Measurements from ENCODE around the gene HSCB.
"Not testable (repeated sequence)": the region's sequence is repeated elsewhere in the genome, so short reads cannot be mapped to it uniquely, and the experiment has no call there.

The HSCB gene, protein sequence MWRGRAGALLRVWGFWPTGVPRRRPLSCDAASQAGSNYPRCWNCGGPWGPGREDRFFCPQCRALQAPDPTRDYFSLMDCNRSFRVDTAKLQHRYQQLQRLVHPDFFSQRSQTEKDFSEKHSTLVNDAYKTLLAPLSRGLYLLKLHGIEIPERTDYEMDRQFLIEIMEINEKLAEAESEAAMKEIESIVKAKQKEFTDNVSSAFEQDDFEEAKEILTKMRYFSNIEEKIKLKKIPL

DNA sequence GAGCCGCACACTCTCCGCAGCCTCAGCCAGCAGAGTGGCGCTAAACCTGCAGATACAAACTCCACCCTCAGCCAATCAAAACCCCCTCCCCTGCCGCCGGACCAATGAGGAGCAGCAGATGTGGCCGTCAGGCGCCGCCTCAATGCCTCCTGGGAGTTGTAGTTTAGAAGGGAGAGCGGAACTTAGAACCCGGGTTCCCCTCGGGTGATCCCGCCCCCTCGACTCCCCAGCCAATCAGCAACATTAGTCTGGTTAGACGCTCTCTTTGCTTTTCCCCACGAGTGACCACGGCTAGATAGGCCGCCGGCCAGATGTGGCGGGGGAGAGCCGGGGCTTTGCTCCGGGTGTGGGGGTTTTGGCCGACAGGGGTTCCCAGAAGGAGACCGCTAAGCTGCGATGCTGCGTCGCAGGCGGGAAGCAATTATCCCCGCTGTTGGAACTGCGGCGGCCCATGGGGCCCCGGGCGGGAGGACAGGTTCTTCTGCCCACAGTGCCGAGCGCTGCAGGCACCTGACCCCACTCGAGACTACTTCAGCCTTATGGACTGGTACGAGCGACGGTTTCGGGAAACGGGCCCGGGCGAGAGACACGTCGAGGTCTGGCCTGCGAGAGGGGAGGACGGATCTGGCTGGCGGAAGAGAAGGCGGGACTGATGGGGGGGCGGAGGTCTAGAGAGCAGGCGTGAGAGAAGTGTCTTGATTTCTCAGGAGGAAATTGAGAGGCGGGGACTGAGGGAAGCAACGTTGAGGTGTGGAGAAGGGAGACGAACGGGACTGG is at the start of gene HSCB, which contains the start of gene CHEK2:
HSCB (plus strand) TSS at position 255 of the 777 bp plus-strand sequence; CDS start at position 312, 57 bp downstream.
CHEK2 (minus strand) TSS at position 36 of the 777 bp plus-strand sequence. CDS start 7,099 bp downstream, outside the sequence.
- peak within 1 kb of the TSS; percentile 92 for H3K4me3 ChIP-seq (replicated peaks; ENCODE audit: low read depth, low read length)
- H3K27me3 ChIP-seq (replicated peaks; ENCODE audit: control insufficient read depth, insufficient read depth, low read length) = no peaks in the 10 kb centered on the region
- DNase-seq (ENCODE audit: extremely low read depth, insufficient read length) = peak; percentile 96
- H3K36me3 ChIP-seq (ENCODE audit: control insufficient read depth, insufficient read depth, low read length) = peaks cover 5% of the 10 kb centered on the region
- TF ChIP-seq, protein P1, sequence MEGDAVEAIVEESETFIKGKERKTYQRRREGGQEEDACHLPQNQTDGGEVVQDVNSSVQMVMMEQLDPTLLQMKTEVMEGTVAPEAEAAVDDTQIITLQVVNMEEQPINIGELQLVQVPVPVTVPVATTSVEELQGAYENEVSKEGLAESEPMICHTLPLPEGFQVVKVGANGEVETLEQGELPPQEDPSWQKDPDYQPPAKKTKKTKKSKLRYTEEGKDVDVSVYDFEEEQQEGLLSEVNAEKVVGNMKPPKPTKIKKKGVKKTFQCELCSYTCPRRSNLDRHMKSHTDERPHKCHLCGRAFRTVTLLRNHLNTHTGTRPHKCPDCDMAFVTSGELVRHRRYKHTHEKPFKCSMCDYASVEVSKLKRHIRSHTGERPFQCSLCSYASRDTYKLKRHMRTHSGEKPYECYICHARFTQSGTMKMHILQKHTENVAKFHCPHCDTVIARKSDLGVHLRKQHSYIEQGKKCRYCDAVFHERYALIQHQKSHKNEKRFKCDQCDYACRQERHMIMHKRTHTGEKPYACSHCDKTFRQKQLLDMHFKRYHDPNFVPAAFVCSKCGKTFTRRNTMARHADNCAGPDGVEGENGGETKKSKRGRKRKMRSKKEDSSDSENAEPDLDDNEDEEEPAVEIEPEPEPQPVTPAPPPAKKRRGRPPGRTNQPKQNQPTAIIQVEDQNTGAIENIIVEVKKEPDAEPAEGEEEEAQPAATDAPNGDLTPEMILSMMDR (IDR thresholded peaks at IDR 0.05; ENCODE audit: insufficient read depth, low read length, poor library complexity, severe bottlenecking) = no peak

DNA sequence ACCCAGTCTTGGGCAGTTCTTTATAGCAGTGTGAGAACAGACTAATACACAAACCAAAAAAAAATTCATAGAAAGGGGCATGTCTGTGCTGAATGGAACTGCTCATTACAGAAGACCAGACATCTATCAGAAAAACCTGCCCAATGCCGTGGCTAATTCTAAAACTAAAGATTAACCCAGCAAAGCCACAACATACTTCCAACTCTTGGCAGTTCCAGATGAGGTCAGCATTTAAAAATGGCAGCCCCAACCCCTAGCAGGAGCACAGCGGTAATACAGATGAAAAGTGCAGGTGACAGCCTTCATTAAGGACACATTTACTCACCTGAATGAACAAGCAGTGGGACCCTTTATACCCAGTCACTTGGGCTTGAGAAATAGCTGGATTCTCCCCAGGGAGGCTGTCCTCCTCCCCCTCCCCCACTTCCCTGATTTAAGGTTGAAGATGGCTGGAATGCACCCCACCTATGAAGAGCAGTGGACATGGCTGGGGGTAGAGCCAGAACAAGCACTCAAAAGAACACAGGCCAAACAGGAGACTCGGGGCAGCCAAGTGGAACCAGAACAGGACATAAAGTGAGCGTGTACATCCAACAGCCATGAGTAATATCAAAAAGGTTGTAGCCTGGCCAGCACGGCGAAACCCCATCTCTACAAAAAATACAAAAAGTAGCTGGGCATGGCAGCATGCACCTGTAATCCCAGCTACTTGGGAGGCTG is 48.6 kb upstream of the HSCB start:
- not testable (repeated sequence) for H3K4me3 ChIP-seq (replicated peaks; ENCODE audit: low read depth, low read length); H3K27me3 ChIP-seq (replicated peaks; ENCODE audit: control insufficient read depth, insufficient read depth, low read length); DNase-seq (ENCODE audit: extremely low read depth, insufficient read length); H3K36me3 ChIP-seq (ENCODE audit: control insufficient read depth, insufficient read depth, low read length)

DNA sequence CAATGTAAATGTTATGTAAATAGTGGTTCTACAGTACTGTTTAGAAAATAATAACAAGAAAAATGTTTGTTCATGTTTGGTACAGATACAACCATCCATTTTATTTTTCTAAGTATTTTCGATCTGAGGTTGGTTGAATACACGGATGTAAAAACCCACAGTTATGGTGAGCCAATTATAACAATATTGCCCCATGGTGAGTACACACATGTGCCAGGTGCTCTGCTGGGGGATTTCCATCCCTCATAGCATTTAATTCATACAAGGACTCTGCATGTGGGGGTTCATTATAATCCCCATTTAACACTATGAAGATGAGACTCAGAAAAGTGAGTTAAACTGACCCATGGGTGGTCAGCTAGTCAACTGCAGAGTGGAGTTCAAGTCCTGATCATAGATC is 38.9 kb upstream of the HSCB start:
- DNase-seq (ENCODE audit: extremely low read depth, insufficient read length) = no peak
- TF ChIP-seq, protein P1 (IDR thresholded peaks at IDR 0.05; ENCODE audit: insufficient read depth, low read length, poor library complexity, severe bottlenecking) = no peak
- Histone ChIP-seq H3K4me3 (replicated peaks; ENCODE audit: low read depth, low read length) (no peak overlapping the region), H3K27me3 (replicated peaks; ENCODE audit: control insufficient read depth, insufficient read depth, low read length) (no peaks in the 10 kb centered on the region), H3K36me3 (ENCODE audit: control insufficient read depth, insufficient read depth, low read length) (peaks cover 1% of the 10 kb centered on the region; the same call in 1 of the 2 replicates)

DNA sequence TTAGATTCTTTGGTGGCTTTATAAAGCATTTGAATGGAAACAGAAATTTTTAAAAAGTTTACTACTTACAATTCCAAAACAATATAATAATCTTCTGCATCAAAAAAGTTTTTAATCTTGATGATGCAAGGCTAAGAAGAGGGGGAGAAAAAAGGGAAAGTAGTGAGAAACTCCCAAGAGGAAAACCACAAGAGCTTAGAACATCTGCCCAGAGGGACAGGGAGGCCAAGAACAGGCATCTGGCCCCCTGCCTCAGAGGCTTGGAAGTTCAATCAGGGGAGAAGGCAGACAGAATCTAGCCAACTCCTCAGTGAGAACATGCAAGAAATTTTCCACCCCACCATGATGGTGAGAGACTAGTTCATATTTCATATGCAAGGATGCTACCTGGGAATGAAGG is 38.4 kb upstream of the HSCB start:
- Histone ChIP-seq H3K4me3 (replicated peaks; ENCODE audit: low read depth, low read length) (no peak overlapping the region), H3K36me3 (ENCODE audit: control insufficient read depth, insufficient read depth, low read length) (peaks cover 1% of the 10 kb centered on the region; the same call in 1 of the 2 replicates), H3K27me3 (replicated peaks; ENCODE audit: control insufficient read depth, insufficient read depth, low read length) (no peaks in the 10 kb centered on the region)
- TF ChIP-seq, protein P1 (IDR thresholded peaks at IDR 0.05; ENCODE audit: insufficient read depth, low read length, poor library complexity, severe bottlenecking) = no peak
- DNase-seq (ENCODE audit: extremely low read depth, insufficient read length) = no peak

DNA sequence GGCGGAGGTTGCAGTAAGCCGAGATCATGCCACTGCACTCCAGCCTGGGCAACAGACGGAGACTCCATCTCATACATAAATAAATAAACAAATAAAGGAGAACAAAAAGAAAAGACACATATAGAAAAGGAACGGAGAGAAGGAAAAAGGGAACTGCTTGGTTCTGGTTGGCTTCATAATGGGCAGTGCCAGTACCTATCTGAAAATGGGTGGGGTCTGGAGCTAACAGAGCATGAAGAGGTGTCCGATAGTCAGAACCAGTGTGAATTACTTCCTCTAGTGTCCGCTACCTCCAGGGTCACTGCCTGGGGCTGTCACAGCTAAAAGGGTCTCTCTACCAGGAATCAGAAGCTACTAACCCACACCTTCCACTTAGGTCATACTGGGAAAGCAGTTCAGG is 35.0 kb upstream of the HSCB start:
- Histone ChIP-seq H3K27me3 (replicated peaks; ENCODE audit: control insufficient read depth, insufficient read depth, low read length) (no peaks in the 10 kb centered on the region), H3K4me3 (replicated peaks; ENCODE audit: low read depth, low read length) (no peak overlapping the region), H3K36me3 (ENCODE audit: control insufficient read depth, insufficient read depth, low read length) (no peaks in the 10 kb centered on the region; the same call in none of the 2 replicates)
- TF ChIP-seq, protein P1 (IDR thresholded peaks at IDR 0.05; ENCODE audit: insufficient read depth, low read length, poor library complexity, severe bottlenecking) = no peak
- DNase-seq (ENCODE audit: extremely low read depth, insufficient read length) = no peak
